Kasumi-1 (cell line): Measurements from ENCODE around the gene HECTD2.
"Not testable (repeated sequence)": the region's sequence is repeated elsewhere in the genome, so short reads cannot be mapped to it uniquely, and the experiment has no call there.

Experiments used
- DNase-seq, 2 experiments: peaks; one replicate each; lab custom pipeline; 2025; lab: John Stamatoyannopoulos, UW

HECTD2 gene

DNA sequence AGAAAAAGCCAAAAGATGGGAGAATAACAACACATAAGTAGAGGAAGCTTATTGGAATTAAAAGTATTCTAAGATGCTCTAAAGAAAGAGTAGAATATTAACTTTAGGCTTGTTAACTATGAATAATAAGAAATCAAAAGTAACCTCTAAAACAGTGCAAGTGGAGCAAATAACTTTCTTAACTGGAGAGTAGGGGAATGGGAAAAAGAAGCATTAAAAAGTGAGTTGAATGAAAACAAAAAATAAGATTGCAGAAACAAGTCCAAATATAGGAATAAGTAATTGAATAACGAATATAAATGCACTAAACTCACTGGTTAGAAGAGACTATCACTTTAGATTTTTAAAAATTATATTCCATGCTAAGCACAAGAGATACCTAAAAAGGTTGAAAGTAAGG is 63.9 kb downstream of the HECTD2 start:
- DNase-seq = no peak

DNA sequence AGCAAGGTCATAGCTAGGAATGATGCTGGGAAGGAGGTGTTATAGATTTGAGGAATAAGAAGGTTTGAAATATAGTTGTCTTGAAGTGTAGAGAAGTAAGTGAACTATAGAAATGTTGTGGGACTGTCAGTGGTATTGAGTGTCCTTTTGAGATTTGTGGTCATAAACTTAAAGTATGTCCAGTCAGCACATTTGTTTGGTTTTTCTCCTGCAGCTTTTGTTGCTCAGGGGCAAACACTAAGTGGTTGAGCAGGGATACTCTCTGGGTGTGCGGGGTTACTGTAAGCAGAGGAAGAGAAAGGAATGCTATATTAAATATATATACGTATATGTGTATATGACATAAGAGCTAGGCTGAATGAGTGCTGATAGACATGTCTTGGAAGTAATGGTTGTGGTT is 67.1 kb downstream of the HECTD2 start:
- no peak for DNase-seq

- DNase-seq = no peak
Measured at GRCh38 chr10:91479583-91479982, 69.4 kb downstream of the HECTD2 start.

- DNase-seq = no peak
Measured at GRCh38 chr10:91487911-91488582, 77.9 kb downstream of the HECTD2 start.

- DNase-seq = peak; percentile 57 to 80
Measured at GRCh38 chr10:91493313-91493712, 83.2 kb downstream of the HECTD2 start.

GRCh38 chr10:91495402-91495801 is 85.3 kb downstream of the HECTD2 start:
- no peak for DNase-seq

DNA sequence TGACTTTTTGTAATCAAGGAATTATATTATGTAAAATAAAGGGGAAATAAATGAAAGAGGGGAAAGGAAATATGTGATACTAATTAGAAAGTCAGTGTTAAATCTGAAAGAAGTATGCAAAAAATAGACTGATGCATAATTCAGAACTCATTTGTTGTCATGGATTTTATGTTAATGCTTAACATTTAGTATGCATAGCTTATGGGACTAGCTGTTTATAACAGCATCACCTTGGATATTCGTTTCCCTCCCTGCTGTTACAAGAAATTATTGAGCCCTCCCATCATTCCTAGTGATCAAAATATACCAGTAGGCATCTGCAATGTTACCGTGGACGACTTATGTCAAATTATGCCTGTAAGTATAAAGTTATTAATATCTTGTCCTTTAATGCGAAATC is 85.9 kb downstream of the HECTD2 start:
- no peak for DNase-seq

DNA sequence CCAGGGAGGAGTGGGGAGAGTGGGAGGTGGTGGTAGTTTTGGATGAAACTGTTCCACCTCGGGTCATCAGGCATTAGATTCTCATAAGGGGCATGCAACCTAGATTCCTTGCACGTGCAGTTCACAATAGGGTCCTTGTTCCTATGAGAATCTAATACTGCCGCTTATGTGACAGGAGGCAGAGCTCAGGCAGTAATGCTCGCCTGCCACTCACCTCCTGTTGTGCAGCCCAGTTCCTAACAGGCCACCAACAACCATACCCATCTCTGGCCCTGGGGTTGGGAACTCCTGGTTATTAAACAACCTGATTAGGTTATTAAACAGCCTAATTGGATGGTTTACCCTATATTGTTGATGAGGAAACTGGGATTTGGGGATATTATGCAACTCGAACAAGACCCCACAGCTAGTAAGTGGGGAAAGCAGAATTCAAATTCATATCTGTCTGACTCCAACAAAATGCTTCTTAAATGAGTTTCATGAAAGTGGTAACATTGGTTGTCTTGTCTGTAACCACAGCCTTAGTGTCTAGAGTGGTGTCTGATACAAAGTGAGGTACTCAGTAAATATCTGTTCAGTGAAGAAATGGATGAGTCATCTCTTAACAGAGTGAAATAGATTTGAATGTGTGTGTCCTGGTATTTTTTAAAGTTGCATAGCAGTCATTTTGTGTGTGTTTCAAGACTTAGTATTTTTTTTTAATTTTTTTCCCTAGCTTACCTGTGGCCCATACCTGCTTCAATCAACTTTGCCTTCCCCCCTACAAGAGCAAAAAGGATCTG is 101.6 kb downstream of the HECTD2 start:
- no peak for DNase-seq

GRCh38 chr10:91512458-91512857 is 102.3 kb downstream of the HECTD2 start:
- no peak for DNase-seq

- DNase-seq = no peak
Measured at GRCh38 chr10:91513598-91514424, 103.7 kb downstream of the HECTD2 start.

- DNase-seq = no peak
Measured at GRCh38 chr10:91514787-91515186, 104.6 kb downstream of the HECTD2 start.

- DNase-seq = no peak
Measured at GRCh38 chr10:91517394-91517793, 107.2 kb downstream of the HECTD2 start.

GRCh38 chr10:91519899-91520514 is 109.9 kb downstream of the HECTD2 start:
- no peak for DNase-seq

DNA sequence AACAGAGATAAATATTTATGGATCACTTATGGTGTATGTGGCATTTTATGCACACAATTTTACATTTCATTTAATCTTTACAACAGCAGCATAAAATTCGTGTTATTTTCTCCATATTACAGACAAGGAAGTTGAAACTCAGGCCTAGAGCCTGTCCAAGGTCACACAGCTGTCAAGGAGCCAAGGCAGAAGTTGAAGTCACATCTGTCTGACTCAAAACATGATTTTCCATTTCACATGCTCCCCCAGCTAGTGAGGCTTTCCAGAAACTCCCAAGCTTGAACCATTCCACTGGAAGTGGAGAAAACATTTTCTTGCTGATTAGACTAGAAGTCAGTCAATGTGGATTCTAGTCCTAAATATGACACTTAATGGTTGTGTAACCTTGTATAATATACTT is 110.5 kb downstream of the HECTD2 start:
- DNase-seq = peak in 1 of 2 experiments; percentile 40

DNA sequence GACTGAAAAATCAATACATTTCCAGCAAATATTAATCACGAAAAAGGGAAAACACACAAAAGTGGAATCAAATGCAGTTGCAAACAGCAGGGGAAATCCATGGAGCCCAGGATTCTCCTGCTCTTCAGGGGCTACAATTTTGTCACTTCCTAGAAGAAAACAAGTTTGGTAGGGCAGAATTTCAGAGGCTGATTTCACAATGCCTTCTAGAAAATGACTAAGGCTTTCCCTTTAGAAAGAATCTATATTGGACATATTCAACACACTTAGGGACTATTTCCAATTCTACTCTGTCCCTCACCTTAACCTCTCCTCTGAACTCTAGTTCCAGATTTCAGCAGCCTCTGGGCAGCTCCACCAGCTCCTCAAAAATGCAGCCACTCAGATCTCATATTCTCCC is 111.3 kb downstream of the HECTD2 start:
- DNase-seq = peak in 1 of 2 experiments; percentile 19

DNA sequence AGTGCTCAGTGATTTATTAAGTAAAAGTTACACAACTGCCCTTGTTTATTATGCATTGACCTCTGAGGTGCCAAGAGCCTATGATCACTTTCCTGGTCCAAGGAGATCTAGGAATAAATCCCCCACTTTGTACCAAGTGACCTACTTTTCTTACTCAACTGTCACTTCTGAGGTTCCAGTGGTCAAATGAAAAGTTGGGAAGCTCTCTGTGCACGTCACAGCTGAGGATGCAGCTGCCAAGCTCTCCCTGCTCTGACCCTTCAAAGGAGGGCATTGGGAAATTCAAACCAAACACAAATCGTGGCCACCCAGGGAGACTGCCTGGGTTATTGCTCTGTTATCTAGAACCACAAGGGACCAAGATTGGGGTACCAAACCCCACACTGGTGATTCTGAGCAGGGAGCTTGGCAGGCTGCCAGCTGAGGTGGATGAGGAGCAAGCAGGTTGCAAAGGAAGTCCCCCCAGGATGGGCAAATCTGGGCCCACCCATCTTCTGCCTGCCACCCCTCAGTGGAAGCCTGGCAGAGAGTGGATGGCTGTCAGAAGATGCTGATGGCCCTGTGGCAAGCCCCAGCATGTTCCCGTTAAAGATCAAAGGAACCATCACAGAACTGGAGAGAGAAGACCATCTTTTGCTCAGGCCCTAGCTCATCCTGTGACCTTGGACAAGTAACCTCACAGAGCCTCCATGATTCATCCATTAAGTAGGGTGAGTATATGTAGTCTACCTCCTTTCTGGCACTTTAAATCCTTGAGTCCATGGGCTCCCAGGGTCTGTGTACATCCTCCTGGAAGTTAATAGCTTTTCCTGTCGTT is 116.0 kb downstream of the HECTD2 start:
- DNase-seq = no peak

GRCh38 chr10:91528080-91528479 is 117.9 kb downstream of the HECTD2 start:
- DNase-seq = no peak

- DNase-seq = no peak
Measured at GRCh38 chr10:91528768-91529167, 118.6 kb downstream of the HECTD2 start.

- DNase-seq = not testable (repeated sequence)
Measured at GRCh38 chr10:91534789-91535188, 124.6 kb downstream of the HECTD2 start.

- DNase-seq = no peak
Measured at GRCh38 chr10:91536111-91536510, 126.0 kb downstream of the HECTD2 start.

- DNase-seq = no peak
Measured at GRCh38 chr10:91536733-91537132, 126.6 kb downstream of the HECTD2 start.
